ENCODE measurements around the gene GNB3. TPM values are rescaled to one million over a fixed set of nuclear protein-coding genes. Genes with fewer than 3 reads are reported as not detected.

GNB3 gene
- total RNA-seq, 1 donor from 2014 or later = 5.2 TPM

DNA sequence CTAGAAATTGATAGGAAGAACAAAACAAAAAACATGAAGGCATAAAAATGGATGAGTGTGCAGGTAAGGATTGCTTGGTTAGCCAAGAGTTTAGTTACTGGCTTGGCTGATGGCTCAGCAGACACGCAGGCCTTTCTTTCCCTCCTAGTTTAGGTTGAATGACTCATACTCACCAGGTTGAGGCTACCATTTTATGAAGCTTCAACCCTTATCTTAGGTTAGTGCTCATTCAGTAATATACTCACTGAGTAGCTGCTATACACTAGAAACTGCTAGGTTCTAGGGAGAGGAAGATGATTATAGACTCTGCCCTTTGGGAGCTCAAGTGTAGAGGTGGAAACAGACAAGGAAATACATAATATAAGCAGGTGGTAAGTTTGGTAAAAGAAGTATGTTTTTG lies 6.5 kb upstream of the GNB3 start:
- Histone ChIP-seq H3K4me1 (peaks cover 10% of the 10 kb centered on the region), H3K9me3 (no peaks in the 10 kb centered on the region), H3K27ac (no peak overlapping the region), H3K36me3 (peaks cover 0 to 22% of the 10 kb centered on the region in 2 donors), H3K4me3 (no peak overlapping the region), H3K27me3 (no peaks in the 10 kb centered on the region)
- TF ChIP-seq, protein P1, sequence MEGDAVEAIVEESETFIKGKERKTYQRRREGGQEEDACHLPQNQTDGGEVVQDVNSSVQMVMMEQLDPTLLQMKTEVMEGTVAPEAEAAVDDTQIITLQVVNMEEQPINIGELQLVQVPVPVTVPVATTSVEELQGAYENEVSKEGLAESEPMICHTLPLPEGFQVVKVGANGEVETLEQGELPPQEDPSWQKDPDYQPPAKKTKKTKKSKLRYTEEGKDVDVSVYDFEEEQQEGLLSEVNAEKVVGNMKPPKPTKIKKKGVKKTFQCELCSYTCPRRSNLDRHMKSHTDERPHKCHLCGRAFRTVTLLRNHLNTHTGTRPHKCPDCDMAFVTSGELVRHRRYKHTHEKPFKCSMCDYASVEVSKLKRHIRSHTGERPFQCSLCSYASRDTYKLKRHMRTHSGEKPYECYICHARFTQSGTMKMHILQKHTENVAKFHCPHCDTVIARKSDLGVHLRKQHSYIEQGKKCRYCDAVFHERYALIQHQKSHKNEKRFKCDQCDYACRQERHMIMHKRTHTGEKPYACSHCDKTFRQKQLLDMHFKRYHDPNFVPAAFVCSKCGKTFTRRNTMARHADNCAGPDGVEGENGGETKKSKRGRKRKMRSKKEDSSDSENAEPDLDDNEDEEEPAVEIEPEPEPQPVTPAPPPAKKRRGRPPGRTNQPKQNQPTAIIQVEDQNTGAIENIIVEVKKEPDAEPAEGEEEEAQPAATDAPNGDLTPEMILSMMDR (IDR thresholded peaks at IDR 0.05) = no peak
- TF ChIP-seq POLR2A (IDR thresholded peaks at IDR 0.05) = no peak
- TF ChIP-seq POLR2AphosphoS5 (IDR thresholded peaks at IDR 0.05; ENCODE audit: insufficient read depth in 1 of 2, low read depth in 1 of 2) = no peak
- DNase-seq (ENCODE audit: extremely low spot score in 2 of 2) = no peak
- intact Hi-C loops (cut with DNase I) = no loop called here

DNA sequence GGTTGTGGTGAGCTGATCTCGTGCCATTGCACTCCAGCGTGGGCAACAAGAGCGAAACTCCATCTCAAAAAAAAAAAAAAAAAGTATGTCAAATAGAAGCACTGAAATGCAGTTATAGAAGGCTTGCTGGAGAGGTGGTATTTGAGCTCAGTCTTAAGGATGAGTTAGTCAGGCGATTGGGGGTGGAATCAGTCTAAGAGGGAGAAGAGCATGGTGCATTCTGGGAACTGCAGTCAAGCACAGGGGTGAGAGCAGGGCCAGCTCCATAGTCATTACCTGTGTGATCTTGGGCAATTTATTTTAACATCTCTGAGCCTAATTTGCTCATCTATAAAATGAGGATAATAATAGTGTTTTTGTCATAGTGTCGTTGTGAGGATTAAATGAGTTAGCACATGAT lies 5.9 kb upstream of the GNB3 start:
- Histone ChIP-seq H3K36me3 (peaks cover 0 to 22% of the 10 kb centered on the region in 2 donors), H3K9me3 (no peaks in the 10 kb centered on the region), H3K4me3 (no peak overlapping the region), H3K27ac (no peak overlapping the region), H3K4me1 (peaks cover 4% of the 10 kb centered on the region), H3K27me3 (no peaks in the 10 kb centered on the region)
- no peak for DNase-seq (ENCODE audit: extremely low spot score in 2 of 2)
- TF ChIP-seq POLR2A (IDR thresholded peaks at IDR 0.05) (no peak), POLR2AphosphoS5 (IDR thresholded peaks at IDR 0.05; ENCODE audit: insufficient read depth in 1 of 2, low read depth in 1 of 2) (no peak)
- TF ChIP-seq, protein P1 (IDR thresholded peaks at IDR 0.05) = no peak
- intact Hi-C loops (cut with DNase I) = no loop called here

DNA sequence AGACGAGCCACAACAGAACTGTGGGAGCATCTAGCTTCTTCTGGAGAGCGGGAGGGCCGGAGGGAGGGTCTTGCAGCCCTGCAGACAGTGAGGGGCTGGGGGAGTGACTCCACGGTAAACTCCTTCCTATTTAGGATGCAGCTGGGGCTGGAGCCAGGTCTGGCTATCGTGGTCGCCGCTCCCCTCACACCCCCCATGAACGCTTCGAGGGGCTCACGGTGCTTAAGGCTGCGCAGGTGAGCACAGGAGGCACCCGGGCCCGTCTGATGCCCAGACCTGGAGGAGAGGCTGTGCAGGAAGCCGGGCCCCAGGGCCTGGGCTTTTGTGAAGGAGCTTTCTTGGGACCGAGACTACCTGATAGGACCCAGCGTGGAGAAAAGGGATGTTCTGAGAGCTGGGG lies 3.9 kb upstream of the GNB3 start:
- intact Hi-C loops (cut with DNase I) = no loop called here
- Histone ChIP-seq H3K36me3 (peaks cover 0 to 22% of the 10 kb centered on the region in 2 donors), H3K9me3 (no peaks in the 10 kb centered on the region)

DNA sequence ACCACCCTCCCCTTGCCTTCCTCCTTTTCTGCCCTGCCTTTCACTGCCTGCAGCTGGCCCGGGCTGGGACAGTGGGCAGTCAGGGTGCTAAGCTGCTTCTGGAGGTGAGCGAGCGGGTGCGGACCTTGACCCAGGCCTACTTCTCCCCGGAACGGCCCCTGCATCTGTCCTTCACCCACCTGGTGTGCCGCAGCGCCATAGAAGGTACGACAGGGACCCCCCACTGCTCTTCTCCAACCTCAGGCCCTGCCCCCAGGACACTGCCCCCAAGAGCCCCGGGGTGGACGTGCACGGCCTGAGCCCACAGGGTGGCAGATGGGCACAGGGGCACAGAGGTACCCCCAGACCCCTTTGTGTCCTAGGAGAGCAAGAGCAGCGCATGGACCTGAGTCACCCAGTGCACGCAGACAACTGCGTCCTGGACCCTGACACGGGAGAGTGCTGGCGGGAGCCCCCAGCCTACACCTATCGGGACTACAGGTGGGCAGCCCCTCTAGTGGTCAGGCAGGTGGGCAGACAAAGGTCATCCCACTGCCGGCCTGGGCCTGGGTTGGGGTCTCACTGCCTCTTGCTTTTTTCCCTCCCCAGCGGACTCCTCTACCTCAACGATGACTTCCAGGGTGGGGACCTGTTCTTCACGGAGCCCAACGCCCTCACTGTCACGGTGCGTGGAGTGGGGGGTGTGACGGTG lies 3.2 kb upstream of the GNB3 start:
- Histone ChIP-seq H3K27me3 (no peaks in the 10 kb centered on the region), H3K9me3 (no peaks in the 10 kb centered on the region), H3K36me3 (peaks cover 0 to 22% of the 10 kb centered on the region in 2 donors), H3K4me1 (no peaks in the 10 kb centered on the region), H3K4me3 (no peak overlapping the region), H3K27ac (no peak overlapping the region)
- intact Hi-C loops (cut with DNase I) = no loop called here
- DNase-seq (ENCODE audit: extremely low spot score in 2 of 2) = no peak
- TF ChIP-seq, protein P1 (IDR thresholded peaks at IDR 0.05) = no peak
- TF ChIP-seq POLR2A (IDR thresholded peaks at IDR 0.05) (no peak), POLR2AphosphoS5 (IDR thresholded peaks at IDR 0.05; ENCODE audit: insufficient read depth in 1 of 2, low read depth in 1 of 2) (no peak)

More for the DNA sequence above, 3.9 kb upstream of the GNB3 start:
- TF ChIP-seq, protein P1 (IDR thresholded peaks at IDR 0.05) = no peak
- TF ChIP-seq POLR2A (IDR thresholded peaks at IDR 0.05) (no peak), POLR2AphosphoS5 (IDR thresholded peaks at IDR 0.05; ENCODE audit: insufficient read depth in 1 of 2, low read depth in 1 of 2) (no peak)
- no peaks in the 10 kb centered on the region for H3K27me3 ChIP-seq
- no peak overlapping the region for H3K4me3 ChIP-seq
- DNase-seq (ENCODE audit: extremely low spot score in 2 of 2) = no peak
- H3K4me1 ChIP-seq = no peaks in the 10 kb centered on the region
- no peak overlapping the region for H3K27ac ChIP-seq

DNA sequence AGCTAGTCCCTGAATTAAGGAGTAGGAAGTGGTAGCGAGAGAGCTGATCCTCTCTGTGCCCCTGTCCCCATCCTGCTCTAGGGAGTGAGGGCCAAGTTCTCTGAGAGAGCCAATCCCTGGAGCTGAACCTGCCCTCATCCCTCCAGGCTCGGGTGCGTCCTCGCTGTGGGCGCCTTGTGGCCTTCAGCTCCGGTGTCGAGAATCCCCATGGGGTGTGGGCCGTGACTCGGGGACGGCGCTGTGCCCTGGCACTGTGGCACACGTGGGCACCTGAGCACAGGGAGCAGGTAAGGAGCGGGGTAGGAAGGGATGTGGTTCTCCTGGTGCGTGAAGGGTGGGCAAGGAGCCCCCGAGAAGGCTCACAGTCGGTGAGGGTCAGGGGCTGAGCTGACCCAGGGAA lies 1.9 kb upstream of the GNB3 start:
- no peak overlapping the region for H3K4me3 ChIP-seq
- no peaks in the 10 kb centered on the region for H3K9me3 ChIP-seq
- H3K27ac ChIP-seq = no peak overlapping the region
- DNase-seq (ENCODE audit: extremely low spot score in 2 of 2) = no peak
- no peaks in the 10 kb centered on the region for H3K27me3 ChIP-seq
- H3K36me3 ChIP-seq = peaks cover 0 to 17% of the 10 kb centered on the region in 2 donors
- no peaks in the 10 kb centered on the region for H3K4me1 ChIP-seq
- intact Hi-C loops (cut with DNase I) = no loop called here
- TF ChIP-seq POLR2AphosphoS5 (IDR thresholded peaks at IDR 0.05; ENCODE audit: insufficient read depth in 1 of 2, low read depth in 1 of 2) (no peak), POLR2A (IDR thresholded peaks at IDR 0.05) (no peak)
- TF ChIP-seq, protein P1 (IDR thresholded peaks at IDR 0.05) = no peak
